GM12874 (cell line): Measurements from ENCODE around the gene NANOGP8.

Source experiments
- CTCF ChIP-seq: IDR thresholded peaks from 2 replicates; pipeline ENCODE4 v1.5.1; 2011; ENCODE audit warnings: low read depth, mild to moderate bottlenecking, control low read depth, low read length, moderate library complexity; ENCODE audit not compliant: insufficient read depth

NANOGP8 gene

GRCh38 chr15:35080226-35080625 is 4.9 kb downstream of the NANOGP8 start:
- no peak for TF ChIP-seq CTCF

- peak; percentile 63 for TF ChIP-seq CTCF
Measured at GRCh38 chr15:35078221-35078915, 6.7 kb downstream of the NANOGP8 start.

GRCh38 chr15:35071106-35071505 is 14.0 kb downstream of the NANOGP8 start:
- no peak for TF ChIP-seq CTCF

- no peak for TF ChIP-seq CTCF
Measured at GRCh38 chr15:35068846-35069475, 16.1 kb downstream of the NANOGP8 start.

GRCh38 chr15:35067496-35068347 is 17.4 kb downstream of the NANOGP8 start:
- TF ChIP-seq CTCF, result no peak

- TF ChIP-seq CTCF, result no peak
Measured at GRCh38 chr15:35066094-35066493, 19.0 kb downstream of the NANOGP8 start.

GRCh38 chr15:35064576-35065190 is 20.4 kb downstream of the NANOGP8 start:
- no peak for TF ChIP-seq CTCF
